T-helper 9 cell (primary cell): ENCODE measurements around the gene NMRK1.

ENCODE experiments used
- DNase-seq: peaks from one replicate; pipeline ENCODE4 v3.0.0-alpha.2; 2020

Gene NMRK1

DNA sequence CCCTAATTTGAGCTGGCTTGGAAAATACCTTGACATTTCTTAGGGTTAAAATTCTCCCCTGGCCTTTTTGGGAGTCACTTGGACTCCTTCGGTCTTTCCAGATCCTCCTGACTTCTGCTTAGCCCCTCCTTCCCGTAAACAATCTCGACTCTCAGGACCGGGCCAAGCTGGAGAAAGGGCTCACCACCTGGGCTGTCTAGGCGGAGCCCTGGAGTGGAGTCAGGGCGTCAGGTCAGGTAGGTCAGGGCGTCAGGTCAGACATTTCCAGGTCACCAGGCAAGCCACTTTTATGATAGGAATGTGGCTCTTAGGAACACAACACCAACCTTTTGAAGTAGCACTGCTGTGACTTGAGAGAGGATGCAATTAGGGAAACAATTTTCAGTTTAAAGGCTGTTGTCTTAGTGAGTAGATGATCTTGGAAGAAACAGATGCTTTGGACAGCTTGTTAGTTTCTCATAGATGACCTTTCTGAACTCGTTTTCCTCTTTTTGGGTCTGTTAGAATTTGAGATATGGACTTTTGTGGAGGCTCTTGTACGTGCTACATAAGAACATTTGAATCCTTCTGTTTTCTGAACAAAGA, 13.1 kb upstream of the NMRK1 start:
- no peak for DNase-seq

DNA sequence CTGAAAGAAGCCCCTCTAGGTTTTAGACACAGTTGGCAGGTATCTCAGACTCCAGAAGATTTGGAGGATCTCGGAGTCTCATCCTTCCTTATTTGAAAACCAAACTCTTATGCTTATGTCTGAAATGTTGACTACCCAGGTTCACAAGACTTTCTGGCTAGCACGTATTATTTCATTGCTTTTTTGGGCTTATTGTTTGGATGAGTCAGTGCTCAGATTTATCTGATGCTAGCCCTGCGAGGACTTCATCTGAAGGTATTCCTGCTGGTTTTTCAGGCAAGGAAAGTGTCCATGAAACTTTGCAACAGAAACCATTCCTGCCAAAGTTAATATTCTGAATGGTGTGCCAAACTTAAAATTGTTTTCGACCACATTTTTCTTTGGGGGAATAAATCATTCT, 8.8 kb upstream of the NMRK1 start:
- DNase-seq, result no peak

DNA sequence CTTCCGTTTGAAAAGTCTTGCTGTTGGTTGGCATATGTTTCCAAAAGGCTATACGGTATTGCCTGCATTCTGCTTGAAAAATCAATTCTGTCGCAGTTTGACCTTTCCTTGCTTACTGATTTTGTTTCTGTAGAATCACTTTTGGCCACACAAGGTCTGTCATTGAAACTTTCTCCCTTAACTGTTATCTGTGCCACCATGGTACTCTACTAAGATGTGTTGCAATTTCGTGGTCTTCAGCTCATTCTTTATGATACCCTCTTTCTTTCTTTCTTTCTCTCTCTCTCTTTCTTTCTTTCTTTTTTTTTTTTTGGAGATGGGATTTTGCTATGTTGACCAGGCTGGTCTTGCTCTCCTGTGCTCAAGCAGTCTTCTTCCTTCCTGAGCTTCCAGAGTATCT, 4.8 kb upstream of the NMRK1 start:
- DNase-seq, result no peak

DNA sequence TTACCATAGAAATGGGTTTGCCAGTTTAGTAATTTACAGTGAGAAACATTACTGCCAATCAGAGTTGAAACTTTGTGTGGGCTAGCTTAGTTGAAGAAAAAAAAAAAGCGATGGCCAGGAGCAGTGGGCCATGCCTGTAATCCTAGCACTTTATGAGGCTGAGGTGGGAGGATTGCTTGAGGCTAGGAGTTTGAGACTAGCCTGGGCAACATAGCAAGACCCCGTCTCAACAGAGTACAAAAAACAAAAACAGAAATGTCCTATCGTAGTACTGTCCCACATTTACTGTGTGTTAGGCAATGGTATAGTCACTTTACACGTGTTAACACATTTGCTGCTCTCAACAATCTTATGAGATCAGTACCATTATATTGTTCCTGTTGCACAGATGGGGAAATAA, 2.6 kb upstream of the NMRK1 start:
- DNase-seq, result no peak

DNA sequence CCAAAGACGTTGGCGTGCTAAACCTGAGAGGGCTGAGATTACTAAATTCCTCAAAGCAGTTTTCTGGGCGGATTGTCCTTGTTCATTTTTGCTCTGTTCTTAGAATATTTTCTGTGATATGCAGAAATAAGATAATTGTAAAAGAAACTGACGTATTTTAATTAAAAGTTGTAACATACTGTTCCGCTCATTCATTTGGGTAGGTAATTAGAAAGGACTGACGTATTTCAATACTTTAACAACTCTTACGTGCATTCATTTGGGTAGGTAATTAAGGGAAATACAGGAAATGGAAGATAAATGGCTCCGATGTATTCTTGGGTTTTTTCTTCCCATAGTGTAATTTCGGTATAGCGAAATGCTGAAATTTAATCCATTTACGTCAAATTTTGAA, 1.4 kb upstream of the NMRK1 start:
- DNase-seq, result no peak

DNA sequence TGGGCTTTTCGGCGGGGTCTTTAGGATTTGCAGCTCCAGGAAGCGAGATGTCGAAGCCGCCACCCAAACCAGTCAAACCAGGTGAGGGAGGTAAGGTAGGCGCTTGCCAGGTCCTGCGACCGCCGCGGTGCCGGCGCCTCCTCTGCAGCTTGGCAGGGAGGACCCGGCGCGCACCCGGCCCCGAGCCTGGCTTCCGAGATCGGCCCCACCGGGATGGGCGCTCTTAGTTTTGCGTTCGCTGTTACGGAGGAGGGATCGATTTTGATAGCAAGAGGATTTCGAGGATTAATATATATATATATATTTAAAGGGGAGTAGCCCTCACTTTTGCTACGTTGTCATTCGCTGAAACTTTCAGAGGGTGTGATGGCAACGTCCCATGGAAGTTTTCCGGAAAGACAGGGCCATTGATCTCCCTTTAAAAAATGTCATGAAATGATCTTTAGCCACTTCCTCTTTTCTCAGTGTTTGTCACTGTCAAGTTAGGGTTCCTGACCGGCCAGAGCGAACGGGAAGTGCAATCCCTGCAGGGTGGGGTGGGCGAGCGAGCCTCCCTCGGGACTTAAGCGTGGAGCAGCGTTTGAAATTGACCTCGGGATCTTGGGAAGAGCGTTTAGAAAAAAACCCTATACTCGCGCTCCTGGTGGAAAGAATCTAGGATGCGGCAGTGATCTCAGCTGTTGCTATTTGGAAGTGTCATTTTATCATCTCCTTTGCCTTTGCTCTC, 854 bp upstream of the NMRK1 start:
- DNase-seq, result no peak

DNA sequence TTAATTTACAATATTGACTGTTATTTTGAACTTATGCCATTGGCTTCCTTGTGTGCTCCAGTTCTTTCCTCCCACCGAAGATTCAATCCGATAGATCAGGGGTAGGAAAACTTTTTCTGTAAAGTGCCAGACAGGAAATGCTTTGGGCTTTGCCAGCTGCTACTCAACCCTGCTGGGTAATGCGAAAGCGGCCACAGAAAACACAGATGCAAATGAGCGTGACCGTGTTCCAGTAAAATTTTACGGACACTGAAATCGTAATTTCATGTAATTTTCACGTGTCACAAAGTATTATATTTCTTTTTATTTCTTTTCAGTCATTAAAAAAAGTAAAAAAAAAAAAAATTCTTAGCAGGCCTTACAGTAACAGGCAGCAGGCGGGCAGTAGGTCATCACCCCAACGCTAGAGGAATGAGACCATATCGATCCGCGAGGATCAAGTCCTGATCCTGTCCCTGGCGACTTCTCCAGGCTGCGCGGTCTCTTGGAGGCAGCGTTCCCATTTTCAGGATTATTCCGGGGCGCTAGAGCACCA, 599 bp downstream of the NMRK1 start:
- peak; percentile 40 for DNase-seq

DNA sequence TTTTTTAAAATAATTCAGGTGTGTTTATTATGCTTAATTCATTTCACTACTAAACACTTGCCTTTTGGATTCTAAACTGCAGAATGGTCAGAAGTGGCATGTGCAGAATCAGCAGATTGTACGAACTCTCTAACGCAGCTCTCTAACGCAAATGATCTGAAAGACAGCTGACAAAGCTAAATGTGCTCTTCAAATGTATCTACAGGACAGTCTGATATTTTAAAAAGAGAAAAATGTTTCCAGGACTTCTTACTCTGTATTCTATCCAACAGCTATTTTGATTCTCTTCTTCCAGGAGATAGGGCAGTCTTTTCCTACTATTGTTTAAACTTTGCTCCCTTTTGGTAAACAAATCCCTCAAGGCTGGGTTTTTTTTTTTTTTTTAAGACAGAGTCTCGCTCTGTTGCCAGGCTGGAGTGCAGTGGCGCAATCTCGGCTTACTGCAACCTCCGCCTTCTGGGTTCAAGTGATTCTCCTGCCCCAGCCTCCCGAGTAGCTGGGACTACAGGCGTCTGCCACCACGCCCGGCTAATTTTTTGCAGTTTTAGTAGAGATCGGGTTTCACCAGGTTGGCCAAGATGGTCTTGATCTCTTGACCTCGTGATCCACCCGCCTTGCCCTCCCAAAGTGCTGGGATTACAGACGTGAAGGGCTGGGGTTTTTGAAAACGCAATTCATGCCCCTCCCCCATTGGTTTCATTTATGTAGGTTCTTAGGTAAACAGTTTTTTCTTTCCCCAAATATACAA, 1.2 kb downstream of the NMRK1 start:
- DNase-seq, result no peak

DNA sequence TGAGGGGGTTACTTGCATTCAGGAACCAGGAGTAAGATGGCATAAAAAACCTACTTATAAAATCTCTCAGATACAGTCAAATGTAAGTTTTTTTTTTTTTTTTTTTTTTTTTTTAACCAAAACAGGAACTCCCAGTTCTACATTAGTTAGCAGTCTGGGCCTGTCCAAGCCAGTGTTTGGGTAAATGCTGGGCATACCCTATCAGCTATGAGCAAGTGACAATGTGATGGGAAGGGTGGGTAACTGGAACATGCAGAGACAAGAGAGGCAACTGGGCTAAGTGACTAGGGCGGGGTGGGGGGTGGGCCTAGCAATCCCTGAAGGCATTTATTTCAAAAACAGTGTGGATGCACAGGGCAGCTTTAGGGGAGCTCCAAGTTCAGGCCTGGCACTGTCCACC, 2.3 kb downstream of the NMRK1 start:
- DNase-seq, result no peak

DNA sequence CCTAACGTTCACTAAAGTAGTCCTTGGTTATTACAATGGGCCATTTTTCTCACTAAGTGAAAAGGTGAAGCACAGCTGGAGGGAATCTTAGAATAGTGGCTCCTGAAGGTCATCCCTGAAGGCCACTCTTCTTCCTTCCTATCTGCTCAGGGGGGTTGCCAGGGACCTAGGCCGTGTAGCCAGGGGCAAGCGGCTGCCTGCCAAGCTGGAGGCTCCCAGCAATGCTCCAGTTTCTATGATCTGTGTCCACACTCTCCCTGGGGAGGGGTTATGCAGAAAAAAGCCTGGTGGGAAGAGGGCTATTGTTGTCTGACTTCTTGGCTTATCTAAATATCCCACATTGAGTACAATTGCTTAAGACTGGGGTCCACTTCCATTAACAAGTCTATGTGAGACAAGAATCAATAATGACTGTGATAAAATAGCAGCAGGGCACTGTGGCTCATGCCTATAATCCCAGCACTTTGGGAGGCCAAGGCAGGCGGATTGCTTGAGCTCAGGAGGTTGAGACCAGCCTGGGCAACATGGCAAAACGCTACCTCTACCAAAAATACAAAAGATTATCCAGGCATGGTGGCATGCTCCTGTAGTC, 3.8 kb downstream of the NMRK1 start:
- DNase-seq, result no peak

DNA sequence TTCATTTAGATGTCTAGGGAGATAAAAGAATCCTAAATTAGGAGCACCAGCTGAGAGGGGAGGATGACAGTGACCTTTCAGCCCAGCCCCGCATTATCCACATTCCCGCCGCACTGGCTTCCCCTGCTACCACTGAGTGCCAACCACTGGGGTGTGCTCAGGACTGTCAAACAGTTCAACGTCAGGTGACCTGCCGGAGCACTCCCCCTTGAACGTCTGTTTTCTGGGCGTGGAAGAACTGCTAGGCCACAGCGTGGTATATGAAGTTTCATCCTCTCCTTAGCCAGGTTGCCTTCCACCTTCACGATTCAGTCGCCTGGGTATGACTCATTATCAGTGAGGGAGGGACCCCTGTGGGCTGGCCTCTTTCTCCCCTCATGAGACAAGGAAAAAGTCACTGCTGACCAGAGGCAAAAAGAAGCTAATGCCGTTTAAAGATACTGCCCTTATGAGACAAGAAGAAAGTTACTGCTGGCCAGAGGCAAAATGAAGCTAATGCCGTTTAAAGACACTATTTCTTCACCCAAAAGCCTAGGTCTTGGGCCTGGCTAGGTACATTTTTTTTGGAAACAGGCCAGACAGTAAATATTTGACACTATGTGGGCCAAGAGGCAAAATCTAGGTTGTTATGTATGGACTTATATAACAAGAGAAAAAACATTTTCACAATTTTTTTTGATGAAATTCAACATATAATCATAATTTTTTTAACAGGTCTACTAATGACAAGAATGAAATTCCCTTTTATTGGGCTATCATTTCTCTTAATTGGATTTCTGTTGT, 4.6 kb downstream of the NMRK1 start:
- DNase-seq, result peak; percentile 30

DNA sequence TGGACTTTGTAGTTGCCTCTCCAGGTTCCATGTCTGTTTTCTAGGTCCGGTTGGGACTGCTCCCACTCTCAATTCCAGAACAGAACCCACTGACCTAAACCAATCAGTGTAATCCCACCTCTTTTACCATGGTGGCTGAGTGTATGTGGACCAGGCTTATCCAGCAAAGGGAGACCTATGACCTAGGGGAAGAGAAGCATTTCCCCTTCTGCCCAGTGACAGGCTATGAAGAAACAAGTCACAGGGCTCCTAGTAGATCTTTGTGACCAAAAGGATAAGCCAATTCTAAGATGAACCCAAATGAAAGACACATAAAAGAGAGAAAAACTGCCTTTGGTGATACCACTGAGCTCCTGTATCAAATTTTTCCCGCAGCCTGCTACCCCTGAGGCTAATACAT, 6.3 kb downstream of the NMRK1 start:
- no peak for DNase-seq

DNA sequence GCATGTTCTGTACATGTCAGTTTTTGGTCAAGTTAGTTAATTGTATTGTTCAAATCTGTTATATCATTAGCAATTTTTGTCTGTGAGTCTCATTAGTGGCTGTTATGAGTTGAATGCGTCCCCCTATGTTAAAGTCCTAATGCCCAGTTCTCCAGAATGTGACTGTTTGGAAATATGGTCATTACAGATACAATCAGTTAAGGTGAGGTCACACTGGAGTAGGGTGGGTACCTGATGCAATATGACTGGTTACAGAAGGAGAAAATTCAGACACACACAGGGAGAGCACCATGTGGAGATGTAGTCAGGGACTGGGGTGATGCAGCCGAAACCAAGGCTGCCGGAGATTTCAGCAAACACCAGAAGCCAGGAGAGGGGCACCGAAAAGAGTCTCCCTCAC, 15.1 kb downstream of the NMRK1 start:
- no peak for DNase-seq

DNA sequence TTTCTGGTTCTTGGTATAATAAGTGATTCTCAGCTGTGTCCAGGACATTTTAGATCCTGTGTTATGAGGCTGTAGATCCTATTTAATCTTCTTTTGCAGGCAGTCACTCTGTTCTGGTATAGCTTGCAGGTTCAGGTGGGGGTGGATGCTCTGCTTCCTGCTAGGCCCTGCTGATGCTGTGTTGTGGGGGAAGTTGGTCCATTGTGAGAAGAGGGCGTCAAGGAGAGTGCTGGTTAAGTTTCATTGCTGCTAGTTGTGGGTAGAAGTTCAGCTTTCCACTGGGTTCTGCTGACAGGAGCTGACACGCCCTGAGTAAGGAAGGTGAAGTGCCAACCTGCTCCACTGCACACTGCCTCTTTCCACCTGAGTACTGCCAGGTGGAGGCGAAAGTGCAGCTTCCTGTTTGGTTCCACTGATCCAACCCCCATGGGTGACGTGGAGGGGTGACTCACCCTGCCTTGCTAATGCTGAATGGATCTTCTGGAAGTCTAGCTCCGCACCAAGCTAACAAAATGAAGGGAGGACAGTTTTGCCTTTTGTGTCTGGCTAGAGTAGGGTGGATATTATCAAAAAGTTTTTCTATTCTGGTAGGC, 16.3 kb downstream of the NMRK1 start:
- DNase-seq, result peak; percentile 30

DNA sequence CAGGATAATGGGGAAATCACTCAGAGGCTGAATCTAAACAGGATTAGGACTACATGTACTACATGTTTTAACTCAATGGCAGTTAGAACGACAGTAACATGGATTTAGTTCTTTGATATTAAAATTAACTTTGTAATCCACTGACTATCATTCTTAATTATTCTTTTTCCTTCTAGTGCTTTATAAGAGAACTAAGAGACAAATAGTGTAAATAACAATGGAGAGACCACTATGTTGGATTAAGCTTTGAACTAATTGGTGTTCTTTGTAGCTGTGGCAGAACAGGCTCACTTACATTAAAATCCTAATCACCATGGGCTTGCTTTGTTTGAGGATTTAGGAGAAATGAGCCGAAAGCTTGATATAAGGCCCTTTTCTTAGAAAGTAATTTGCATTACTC, 18.8 kb downstream of the NMRK1 start:
- no peak for DNase-seq

DNA sequence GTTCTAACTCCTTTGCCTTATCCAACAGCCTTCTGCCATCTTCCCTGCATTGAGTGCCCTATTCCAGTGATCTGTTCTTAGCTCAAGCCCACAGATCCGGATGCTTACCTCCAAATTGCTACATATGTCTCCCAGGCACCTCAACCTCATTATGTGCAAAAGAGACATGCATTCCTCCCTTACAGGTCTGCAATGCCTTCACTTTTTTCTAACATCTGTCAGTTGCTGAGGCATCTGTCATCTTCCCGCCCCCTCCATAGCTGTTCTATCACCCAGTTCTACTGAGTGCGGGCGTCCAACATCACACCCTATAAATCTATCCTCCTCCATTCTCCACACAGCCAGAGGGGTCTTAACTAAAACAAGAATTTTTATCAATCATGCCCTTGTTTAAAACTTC, 20.1 kb downstream of the NMRK1 start:
- DNase-seq, result no peak

DNA sequence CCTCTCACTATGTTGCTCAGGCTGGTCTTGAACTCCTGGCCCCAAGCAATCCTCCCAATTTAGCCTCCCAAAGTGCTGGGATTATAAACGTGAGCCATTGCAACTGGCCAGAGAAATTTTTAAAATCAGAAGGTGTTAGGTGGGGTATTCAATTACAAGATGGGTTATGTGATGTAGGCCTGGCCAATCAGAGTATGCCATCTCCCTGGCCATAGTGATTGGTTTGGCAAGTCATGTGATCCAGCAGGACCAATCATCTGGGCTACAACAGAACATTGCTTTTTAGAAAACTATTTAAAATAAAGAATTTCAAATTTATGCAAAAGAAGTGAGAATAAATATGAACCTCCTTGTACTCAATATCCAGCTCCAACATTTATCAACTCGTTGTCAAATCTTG, 22.4 kb downstream of the NMRK1 start:
- no peak for DNase-seq

DNA sequence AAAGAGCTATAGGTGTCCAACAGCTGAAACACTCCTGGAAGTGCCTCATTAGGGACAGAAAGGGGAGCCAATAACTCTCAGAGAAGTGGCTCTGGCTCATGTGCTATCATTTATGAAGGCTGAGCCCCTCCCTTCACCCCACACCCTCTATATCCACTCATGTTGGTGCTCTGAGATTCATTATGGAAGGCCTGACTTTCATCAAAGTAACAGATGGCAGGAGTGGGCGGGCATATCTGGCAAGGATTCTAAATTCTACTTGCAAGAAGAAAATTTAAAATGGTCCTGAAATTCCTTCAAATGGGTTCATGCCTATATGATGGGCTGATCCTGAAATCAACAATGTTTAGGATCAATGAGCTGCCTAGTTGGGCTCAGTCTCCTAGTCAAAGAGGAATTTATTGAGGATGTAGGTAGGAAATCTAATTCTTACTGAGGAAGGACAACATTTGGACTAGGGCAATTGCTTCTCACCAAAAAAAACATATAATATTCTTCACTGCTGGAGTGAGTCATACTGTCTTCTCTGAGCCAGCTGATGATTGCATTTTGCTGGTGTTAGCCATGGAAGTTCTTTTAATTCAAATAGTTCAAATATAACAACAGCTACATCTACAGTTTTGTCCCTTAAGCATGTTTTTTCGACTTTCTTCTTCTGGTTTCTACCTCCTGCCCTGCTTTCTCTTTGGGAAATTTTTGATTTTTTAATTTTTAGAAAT, 23.5 kb downstream of the NMRK1 start:
- no peak for DNase-seq

DNA sequence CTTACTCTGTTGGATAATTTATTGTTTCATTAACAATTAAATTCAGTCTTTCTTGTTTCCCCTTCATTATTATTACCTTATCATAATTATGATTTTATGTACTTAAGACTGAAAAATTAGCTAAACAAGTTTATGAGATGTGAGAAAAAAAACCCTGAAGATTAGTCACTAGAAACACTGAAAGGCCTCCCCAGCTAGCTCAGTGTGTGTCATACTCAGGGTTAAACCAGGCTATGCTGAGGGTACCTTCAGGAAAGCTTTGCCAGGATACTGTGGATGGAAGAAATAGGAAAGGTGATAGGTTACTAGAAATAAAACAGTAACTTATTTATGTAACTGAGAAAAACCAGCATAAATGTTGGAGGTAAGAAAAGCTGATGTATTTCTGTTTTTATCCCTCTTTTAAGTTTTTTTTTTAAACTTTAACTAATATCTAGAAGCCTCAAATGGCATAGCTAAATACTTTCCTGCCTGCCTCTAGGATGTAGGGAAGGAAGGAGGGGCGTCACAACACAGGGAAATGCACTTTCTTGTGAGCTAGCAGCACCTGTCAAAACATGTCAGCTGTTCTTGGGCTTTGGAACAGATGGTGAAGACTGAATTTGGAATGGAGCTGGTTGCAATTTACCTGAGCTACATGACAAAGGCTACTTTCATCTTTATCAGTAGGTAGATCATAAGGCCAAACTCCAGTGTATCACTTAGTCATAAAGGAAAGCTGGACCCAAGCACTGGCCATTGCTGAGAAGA, 24.2 kb downstream of the NMRK1 start:
- no peak for DNase-seq

DNA sequence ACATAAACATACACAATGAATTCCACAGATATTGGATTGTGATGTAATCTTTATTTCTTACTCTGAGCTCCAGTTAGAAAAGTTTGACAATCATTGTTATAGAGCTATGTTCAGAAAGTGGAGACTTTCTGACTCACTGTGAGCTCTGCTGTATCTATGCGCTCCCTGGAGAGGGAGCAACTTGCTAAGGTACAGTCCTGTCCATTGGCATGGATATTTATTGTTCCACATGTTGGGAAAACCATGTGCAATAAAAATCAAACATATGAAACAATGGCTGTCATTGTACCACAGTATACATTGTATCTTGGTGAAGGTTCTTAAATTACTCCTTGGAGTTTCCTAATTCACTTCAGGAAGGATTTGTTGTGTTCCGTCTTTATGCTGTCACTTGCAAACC, 26.8 kb downstream of the NMRK1 start:
- DNase-seq, result no peak
